ENCODE results near the gene MPZL3.

DNA sequence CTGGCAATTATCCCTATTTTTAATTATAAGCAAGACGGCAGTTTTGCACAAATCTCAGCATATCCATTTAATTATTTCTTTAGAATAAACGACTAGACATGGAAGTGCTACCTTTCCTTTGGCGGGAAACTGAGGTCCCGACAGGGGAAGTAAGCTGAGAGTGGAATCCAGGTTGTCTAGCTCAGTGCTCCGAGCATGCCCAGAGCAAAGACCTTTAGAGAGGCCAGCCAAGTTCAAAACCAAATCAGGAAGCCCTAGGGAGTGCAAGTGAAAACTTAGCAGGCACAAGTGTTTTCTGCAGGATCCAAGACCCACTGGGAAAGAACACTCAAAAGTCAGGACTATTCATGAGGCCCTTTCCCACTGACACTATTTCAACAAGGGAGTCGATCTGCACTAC is 53.0 kb downstream of the MPZL3 start:
- TF ChIP-seq YY1 (IDR thresholded peaks at IDR 0.05; ENCODE audit: low read depth), result no peak
- TF ChIP-seq, protein P1, sequence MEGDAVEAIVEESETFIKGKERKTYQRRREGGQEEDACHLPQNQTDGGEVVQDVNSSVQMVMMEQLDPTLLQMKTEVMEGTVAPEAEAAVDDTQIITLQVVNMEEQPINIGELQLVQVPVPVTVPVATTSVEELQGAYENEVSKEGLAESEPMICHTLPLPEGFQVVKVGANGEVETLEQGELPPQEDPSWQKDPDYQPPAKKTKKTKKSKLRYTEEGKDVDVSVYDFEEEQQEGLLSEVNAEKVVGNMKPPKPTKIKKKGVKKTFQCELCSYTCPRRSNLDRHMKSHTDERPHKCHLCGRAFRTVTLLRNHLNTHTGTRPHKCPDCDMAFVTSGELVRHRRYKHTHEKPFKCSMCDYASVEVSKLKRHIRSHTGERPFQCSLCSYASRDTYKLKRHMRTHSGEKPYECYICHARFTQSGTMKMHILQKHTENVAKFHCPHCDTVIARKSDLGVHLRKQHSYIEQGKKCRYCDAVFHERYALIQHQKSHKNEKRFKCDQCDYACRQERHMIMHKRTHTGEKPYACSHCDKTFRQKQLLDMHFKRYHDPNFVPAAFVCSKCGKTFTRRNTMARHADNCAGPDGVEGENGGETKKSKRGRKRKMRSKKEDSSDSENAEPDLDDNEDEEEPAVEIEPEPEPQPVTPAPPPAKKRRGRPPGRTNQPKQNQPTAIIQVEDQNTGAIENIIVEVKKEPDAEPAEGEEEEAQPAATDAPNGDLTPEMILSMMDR (IDR thresholded peaks at IDR 0.05), result no peak
- TF ChIP-seq SMC3 (IDR thresholded peaks at IDR 0.05; ENCODE audit: low read depth, low read length), result no peak
- TF ChIP-seq POLR2AphosphoS5 (IDR thresholded peaks at IDR 0.05; ENCODE audit: low read depth, low read length), result no peak
- TF ChIP-seq, protein P2, sequence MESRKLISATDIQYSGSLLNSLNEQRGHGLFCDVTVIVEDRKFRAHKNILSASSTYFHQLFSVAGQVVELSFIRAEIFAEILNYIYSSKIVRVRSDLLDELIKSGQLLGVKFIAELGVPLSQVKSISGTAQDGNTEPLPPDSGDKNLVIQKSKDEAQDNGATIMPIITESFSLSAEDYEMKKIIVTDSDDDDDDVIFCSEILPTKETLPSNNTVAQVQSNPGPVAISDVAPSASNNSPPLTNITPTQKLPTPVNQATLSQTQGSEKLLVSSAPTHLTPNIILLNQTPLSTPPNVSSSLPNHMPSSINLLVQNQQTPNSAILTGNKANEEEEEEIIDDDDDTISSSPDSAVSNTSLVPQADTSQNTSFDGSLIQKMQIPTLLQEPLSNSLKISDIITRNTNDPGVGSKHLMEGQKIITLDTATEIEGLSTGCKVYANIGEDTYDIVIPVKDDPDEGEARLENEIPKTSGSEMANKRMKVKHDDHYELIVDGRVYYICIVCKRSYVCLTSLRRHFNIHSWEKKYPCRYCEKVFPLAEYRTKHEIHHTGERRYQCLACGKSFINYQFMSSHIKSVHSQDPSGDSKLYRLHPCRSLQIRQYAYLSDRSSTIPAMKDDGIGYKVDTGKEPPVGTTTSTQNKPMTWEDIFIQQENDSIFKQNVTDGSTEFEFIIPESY (IDR thresholded peaks at IDR 0.05; ENCODE audit: borderline replicate concordance, low read depth), result no peak
- TF ChIP-seq TAF1 (IDR thresholded peaks at IDR 0.05; ENCODE audit: borderline replicate concordance, low read depth, low read length), result no peak
- no peak for TF ChIP-seq CHD2 (IDR thresholded peaks at IDR 0.05; ENCODE audit: low read length, partially characterized antibody)
- no peak for TF ChIP-seq SIN3A (IDR thresholded peaks at IDR 0.05; ENCODE audit: borderline replicate concordance, low read depth, low read length)
- no peak for TF ChIP-seq GATA2 (CRISPR knock-in tag; IDR thresholded peaks at IDR 0.05)
- no peak for TF ChIP-seq RAD21 (IDR thresholded peaks at IDR 0.05; ENCODE audit: low read length)
- no peak for TF ChIP-seq FOSL2 (IDR thresholded peaks at IDR 0.05; ENCODE audit: borderline replicate concordance, low read depth)

Data from SK-N-SH (cell line).